Aorta (tissue), 5 donors: ENCODE measurements around the gene KCNH5. TPM values are rescaled to one million over a fixed set of nuclear protein-coding genes. Genes with fewer than 3 reads are reported as not detected.

ENCODE experiments used
- ATAC-seq: fragments of 200-7000 bp; cut with Tn5 transposase; one replicate; pipeline ENCODE4 v1.9.1; 2022; ENCODE audit warnings: moderate library complexity; ENCODE audit not compliant: low FRiP score
- DNase-seq, 2 donors: peaks; one replicate each; pipeline ENCODE4 v3.0.0-alpha.2; 2020
- H3K27ac ChIP-seq, 2 donors: one replicate each; pipeline ENCODE4 v1.5.1; 2013; ENCODE audit warnings: low read length in 2 of 2, mild to moderate bottlenecking in 2 of 2, moderate library complexity in 2 of 2, control low read depth in 1 of 2, inconsistent platforms in 1 of 2, low read depth in 1 of 2
- H3K27me3 ChIP-seq, 2 donors: one replicate each; pipeline ENCODE4 v1.6.1; 2013; ENCODE audit warnings: control low read depth in 1 of 2, low read length in 1 of 2, mild to moderate bottlenecking in 1 of 2, moderate library complexity in 1 of 2; ENCODE audit not compliant: insufficient read depth in 2 of 2, control insufficient read depth in 1 of 2
- H3K36me3 ChIP-seq, 2 donors: one replicate each; pipeline ENCODE4 v1.6.1; 2013; ENCODE audit warnings: control low read depth in 1 of 2, low read length in 1 of 2, mild to moderate bottlenecking in 1 of 2; ENCODE audit not compliant: insufficient read depth in 2 of 2, control insufficient read depth in 1 of 2
- H3K4me1 ChIP-seq, 2 donors: one replicate each; pipeline ENCODE4 v1.6.1; 2013; ENCODE audit warnings: low read length in 2 of 2, control low read depth in 1 of 2, mild to moderate bottlenecking in 1 of 2, moderate library complexity in 1 of 2; ENCODE audit not compliant: insufficient read depth in 2 of 2, control insufficient read depth in 1 of 2
- H3K4me3 ChIP-seq, 2 donors: one replicate each; pipeline ENCODE4 v1.5.1; 2013; ENCODE audit warnings: low read length in 2 of 2, control low read depth in 1 of 2, mild to moderate bottlenecking in 1 of 2
- H3K9me3 ChIP-seq: one replicate; pipeline ENCODE4 v1.6.1; 2013; ENCODE audit warnings: mild to moderate bottlenecking, low read length; ENCODE audit not compliant: control insufficient read depth
- WGBS, 2 donors: extraction: QIAGEN DNeasy Blood & Tissue Kit; methylation state at CpG; one replicate each; pipeline ENCODE4 v1.1.7; 2013; 5-methylcytosine and 5-hydroxymethylcytosine counted together
- intact Hi-C, 2 donors: fragments of 100-400 bp; cut with DNase I; formaldehyde crosslinking; loops; one replicate each; pipeline versions ENCODE4 v1.14.2 to v1.15.0; 2022
- polyA plus RNA-seq, 2 donors: library from polyadenylated mRNA; stranded (reverse); fragments of 200-250 nt; gene quantifications; one replicate each; pipeline ENCODE4 v1.2.3, GENCODE V29; 2013
- total RNA-seq, 2 donors: library from RNA; stranded (reverse); fragmentation: NEBNext Ultra II Directional; extraction: Animal tissue kit (Norgen Biotek cat#: 25700); gene quantifications; one replicate each; pipeline ENCODE4 v1.2.1, GENCODE V29; 2021
- donor health status: healthy with polysubstance abuse.
- donor health status: Bipolar disorder and iron deficiency.
- donor health status: DM: no; HTN: no; CAD: no.
- donor health status: DM: no; HTN: no; CAD: no.
- donor health status: DM: yes; HTN: yes; CAD: no.

KCNH5 gene
- total and polyA plus RNA-seq, 4 donors, result not detected

GRCh38 chr14:63046339-63047268 is 1.3 kb upstream of the KCNH5 start:
- H3K4me1 ChIP-seq, result no peaks in the 10 kb centered on the region
- intact Hi-C loops, result no loop called here
- no peak overlapping the region for H3K4me3 ChIP-seq
- no peaks in the 10 kb centered on the region for H3K9me3 ChIP-seq
- peaks cover 0 to 3% of the 10 kb centered on the region in 2 donors for H3K27me3 ChIP-seq
- no peak overlapping the region for H3K27ac ChIP-seq
- 5 to 9% methylated on average over 23 of the region's 23 CpGs for WGBS, 2 donors
- H3K36me3 ChIP-seq, result no peaks in the 10 kb centered on the region
- ATAC-seq (no peak), DNase-seq (peak in 1 of 2 donors; percentile 61)

- Histone ChIP-seq H3K4me1 (no peaks in the 10 kb centered on the region), H3K27me3 (peaks cover 0 to 3% of the 10 kb centered on the region in 2 donors), H3K9me3 (no peaks in the 10 kb centered on the region), H3K36me3 (no peaks in the 10 kb centered on the region), H3K27ac (no peak overlapping the region), H3K4me3 (no peak overlapping the region)
- intact Hi-C loops, result no loop called here
- ATAC-seq (peak; percentile 58), DNase-seq (peak in 1 of 2 donors; percentile 68)
- WGBS, 2 donors, result 1% methylated on average over 51 to 70 of the region's 70 CpGs
Observed at GRCh38 chr14:63045612-63046320, 508 bp upstream of the KCNH5 start.

- Histone ChIP-seq H3K4me1 (no peaks in the 10 kb centered on the region), H3K27ac (no peak overlapping the region), H3K4me3 (no peak overlapping the region), H3K9me3 (no peaks in the 10 kb centered on the region), H3K36me3 (no peaks in the 10 kb centered on the region), H3K27me3 (no peaks in the 10 kb centered on the region)
- DNase-seq (no peak), ATAC-seq (no peak)
- intact Hi-C loops, result no loop called here
- WGBS, 2 donors, result 11% methylated on average over 3 of the region's 3 CpGs
Observed at GRCh38 chr14:63039866-63040265, 5.4 kb downstream of the KCNH5 start.

GRCh38 chr14:63032641-63033040 is 12.6 kb downstream of the KCNH5 start:
- Histone ChIP-seq H3K9me3 (no peaks in the 10 kb centered on the region), H3K4me3 (no peak overlapping the region), H3K36me3 (no peaks in the 10 kb centered on the region), H3K4me1 (no peaks in the 10 kb centered on the region), H3K27ac (no peak overlapping the region), H3K27me3 (no peaks in the 10 kb centered on the region)
- intact Hi-C loops, result no loop called here
- ATAC-seq (no peak), DNase-seq (no peak)
- WGBS, 2 donors, result 82 to 86% methylated on average over 4 of the region's 4 CpGs

- DNase-seq (no peak), ATAC-seq (no peak)
- WGBS, 2 donors, result 62 to 68% methylated on average over 8 of the region's 8 CpGs
- H3K9me3 ChIP-seq, result no peaks in the 10 kb centered on the region
- H3K4me1 ChIP-seq, result no peaks in the 10 kb centered on the region
- H3K27ac ChIP-seq, result no peak overlapping the region
- intact Hi-C loops, result no loop called here
- no peaks in the 10 kb centered on the region for H3K27me3 ChIP-seq
- H3K36me3 ChIP-seq, result no peaks in the 10 kb centered on the region
- H3K4me3 ChIP-seq, result no peak overlapping the region
Observed at GRCh38 chr14:63032076-63032475, 13.2 kb downstream of the KCNH5 start.

- Histone ChIP-seq H3K27me3 (no peaks in the 10 kb centered on the region), H3K27ac (no peak overlapping the region), H3K36me3 (no peaks in the 10 kb centered on the region), H3K4me1 (no peaks in the 10 kb centered on the region), H3K9me3 (no peaks in the 10 kb centered on the region), H3K4me3 (no peak overlapping the region)
- intact Hi-C loops, result no loop called here
- no peak for DNase-seq
- no peak for ATAC-seq
- 13 to 32% methylated on average over 1 of the region's 1 CpG for WGBS, 2 donors
Observed at GRCh38 chr14:63030113-63030512, 15.1 kb downstream of the KCNH5 start.

GRCh38 chr14:63027719-63028118 is 17.5 kb downstream of the KCNH5 start:
- no peaks in the 10 kb centered on the region for H3K36me3 ChIP-seq
- ATAC-seq (no peak), DNase-seq (no peak)
- H3K4me3 ChIP-seq, result no peak overlapping the region
- H3K27me3 ChIP-seq, result no peaks in the 10 kb centered on the region
- H3K9me3 ChIP-seq, result no peaks in the 10 kb centered on the region
- 5 to 10% methylated on average over 1 of the region's 1 CpG for WGBS, 2 donors
- intact Hi-C loops, result no loop called here
- H3K27ac ChIP-seq, result no peak overlapping the region
- H3K4me1 ChIP-seq, result no peaks in the 10 kb centered on the region

GRCh38 chr14:63026491-63026890 is 18.8 kb downstream of the KCNH5 start:
- peaks cover under 1% of the 10 kb centered on the region for H3K9me3 ChIP-seq
- H3K27ac ChIP-seq, result no peak overlapping the region
- no peaks in the 10 kb centered on the region for H3K27me3 ChIP-seq
- ATAC-seq (no peak), DNase-seq (no peak)
- intact Hi-C loops, result no loop called here
- WGBS, 2 donors, result 84 to 90% methylated on average over 2 of the region's 2 CpGs
- H3K4me3 ChIP-seq, result no peak overlapping the region
- H3K36me3 ChIP-seq, result no peaks in the 10 kb centered on the region
- H3K4me1 ChIP-seq, result no peaks in the 10 kb centered on the region
